Measurements from ENCODE around the gene REV3L.
A peak's percentile ranks its signal among the peaks of the same experiment; 100 is the strongest.

Gene REV3L

GRCh38 chr6:111417946-111418345 lies 65.1 kb downstream of the REV3L start:
- no peak for DNase-seq

- no peak for DNase-seq
Observed at GRCh38 chr6:111417181-111417585, 65.8 kb downstream of the REV3L start.

DNA sequence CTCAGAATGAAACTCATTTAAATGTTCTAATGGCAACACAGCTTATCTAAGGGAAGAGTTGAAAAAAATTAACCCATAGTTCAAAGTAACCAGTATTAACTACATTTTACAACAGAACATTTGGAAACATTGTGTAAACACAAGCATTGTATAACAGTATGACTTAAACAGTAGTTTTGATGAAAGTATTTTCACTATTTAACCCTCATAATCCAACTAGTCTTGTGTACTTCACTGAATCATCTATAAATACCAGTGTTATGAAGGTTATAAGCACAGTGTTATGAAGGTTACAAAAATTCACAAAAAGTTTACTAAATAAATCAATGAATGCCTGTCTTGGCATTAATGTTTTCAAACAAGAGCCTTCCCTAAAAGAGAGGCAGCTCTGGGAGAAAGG lies 66.5 kb downstream of the REV3L start:
- DNase-seq: no peak

DNA sequence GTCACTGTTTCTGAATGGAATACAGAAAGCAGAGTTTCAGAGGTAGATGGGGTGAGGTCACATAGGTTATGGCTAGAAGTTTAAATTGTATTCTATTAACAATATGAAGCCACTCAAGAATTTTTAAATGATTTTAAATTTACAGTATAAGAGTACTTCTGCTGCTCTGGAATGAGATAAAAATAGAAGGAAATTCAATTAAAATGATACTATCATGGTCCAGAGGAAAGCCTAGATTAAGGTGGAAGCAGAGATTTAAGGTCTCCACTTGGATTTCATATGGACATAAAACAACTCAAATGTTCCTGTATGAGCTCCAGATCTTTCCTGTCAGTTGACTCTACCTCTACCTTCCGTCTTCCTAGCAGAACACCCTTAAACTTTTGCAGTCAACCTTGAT lies 68.6 kb downstream of the REV3L start:
- no peak for DNase-seq

DNA sequence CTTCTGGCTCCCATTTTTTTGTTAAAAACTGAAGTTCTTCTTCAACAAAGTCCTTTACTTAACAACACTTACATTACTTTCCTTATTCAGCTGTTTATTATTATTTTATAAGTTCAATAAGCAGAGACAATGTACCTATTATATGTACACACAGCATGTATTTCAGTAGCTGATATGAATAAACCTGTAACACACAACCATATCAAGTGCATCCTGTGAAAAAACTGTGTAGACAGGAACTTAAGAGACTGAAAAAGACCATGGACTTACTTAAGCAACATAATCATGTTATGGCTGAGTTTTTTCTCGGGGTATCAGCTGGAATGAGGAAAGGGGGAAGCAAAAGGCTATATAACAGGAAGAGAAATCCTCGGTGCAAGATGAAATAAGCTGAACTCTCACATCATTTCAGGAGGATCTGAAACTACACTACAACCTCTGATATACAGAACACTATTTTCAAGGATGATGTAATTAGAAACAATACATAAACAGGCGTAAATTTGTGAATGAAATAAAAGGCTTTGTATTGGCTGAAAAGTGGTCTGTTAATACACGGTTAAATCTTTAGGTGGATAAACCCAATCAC lies 70.9 kb downstream of the REV3L start:
- no peak for DNase-seq

DNA sequence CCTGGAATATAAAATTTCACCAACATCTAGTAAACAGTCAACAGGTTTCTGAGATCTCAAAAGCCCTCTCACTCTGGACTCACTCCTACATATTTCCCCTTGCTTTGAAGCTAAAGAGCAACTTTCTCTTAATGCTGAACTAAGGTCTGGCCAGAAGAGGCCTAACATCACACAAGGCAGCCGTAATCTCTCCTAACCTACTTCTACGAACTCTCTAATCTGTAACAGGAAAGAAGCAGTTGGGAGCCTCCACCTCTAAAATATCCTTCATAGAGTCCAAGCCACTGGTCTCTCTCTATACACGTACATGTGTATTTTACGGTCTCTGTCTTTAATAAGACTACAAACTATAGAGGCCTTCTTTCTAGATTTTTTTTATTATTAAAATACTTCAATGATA lies 72.0 kb downstream of the REV3L start:
- no peak for DNase-seq

GRCh38 chr6:111410371-111410770 lies 72.6 kb downstream of the REV3L start:
- no peak for DNase-seq

GRCh38 chr6:111409430-111409829 lies 73.6 kb downstream of the REV3L start:
- peak; percentile 8 for DNase-seq

GRCh38 chr6:111407686-111408085 lies 75.3 kb downstream of the REV3L start:
- DNase-seq: no peak

DNA sequence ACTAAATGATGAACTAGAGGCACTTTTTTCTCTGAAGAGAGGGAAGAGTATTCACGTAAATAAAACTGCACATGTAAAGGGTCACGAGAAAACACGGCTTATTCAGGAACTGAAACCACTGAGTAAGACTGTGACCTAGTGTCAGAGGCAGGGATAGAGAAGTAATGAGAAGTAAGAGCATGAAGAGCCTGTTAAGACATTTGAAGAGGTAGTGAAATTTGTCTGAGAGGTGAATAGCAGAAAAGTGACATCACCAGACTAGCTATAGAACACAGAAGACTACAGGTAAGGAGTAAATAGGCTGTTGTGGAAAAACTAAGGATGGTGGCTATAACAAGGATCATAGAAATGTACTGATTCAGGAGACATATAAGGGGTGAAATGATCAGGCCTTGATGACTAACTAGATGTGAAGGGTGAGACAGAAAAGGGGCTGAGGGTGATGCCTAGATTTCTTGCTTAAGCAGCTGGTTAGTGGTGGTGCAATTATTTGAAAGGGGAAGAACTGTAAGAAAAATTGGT lies 76.8 kb downstream of the REV3L start:
- DNase-seq: peak; percentile 77

GRCh38 chr6:111403388-111403787 lies 79.6 kb downstream of the REV3L start:
- no peak for DNase-seq

DNA sequence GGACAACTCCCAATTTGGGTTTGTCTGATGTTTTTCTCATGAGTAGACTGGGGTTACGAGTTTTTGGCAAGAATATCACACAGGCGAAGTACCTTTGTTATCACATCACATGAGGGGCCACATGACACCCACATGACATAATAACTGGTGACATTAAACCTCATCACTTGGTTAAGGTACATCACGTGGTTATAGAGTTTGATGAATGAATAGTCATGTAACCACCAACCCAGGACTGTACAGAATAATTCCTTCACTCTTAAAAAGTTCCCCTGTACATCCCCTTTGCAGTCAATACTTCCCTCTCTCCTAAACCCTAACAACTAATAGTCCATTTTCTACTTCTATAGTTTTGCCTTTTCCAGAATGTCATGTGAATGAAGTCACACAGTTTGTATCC lies 83.4 kb downstream of the REV3L start:
- DNase-seq: no peak

DNA sequence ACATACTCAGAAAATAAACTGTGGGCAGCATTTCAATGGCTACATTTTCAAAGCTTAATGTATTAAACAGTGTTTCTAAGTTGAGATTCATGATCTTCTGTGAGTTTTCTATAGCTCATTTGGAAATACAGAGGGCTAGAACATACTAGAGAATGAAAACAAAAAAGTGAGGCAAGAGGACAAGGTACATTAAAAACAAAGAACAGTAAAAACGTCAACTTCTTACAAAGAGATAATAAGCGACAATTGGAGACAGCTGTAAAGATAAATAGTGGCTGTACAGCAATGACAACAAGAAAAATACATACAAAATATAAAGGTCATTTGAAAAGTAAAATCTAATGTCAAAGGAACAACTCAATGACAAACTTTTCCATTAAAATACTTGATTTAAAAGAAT lies 94.3 kb downstream of the REV3L start:
- DNase-seq: no peak

DNA sequence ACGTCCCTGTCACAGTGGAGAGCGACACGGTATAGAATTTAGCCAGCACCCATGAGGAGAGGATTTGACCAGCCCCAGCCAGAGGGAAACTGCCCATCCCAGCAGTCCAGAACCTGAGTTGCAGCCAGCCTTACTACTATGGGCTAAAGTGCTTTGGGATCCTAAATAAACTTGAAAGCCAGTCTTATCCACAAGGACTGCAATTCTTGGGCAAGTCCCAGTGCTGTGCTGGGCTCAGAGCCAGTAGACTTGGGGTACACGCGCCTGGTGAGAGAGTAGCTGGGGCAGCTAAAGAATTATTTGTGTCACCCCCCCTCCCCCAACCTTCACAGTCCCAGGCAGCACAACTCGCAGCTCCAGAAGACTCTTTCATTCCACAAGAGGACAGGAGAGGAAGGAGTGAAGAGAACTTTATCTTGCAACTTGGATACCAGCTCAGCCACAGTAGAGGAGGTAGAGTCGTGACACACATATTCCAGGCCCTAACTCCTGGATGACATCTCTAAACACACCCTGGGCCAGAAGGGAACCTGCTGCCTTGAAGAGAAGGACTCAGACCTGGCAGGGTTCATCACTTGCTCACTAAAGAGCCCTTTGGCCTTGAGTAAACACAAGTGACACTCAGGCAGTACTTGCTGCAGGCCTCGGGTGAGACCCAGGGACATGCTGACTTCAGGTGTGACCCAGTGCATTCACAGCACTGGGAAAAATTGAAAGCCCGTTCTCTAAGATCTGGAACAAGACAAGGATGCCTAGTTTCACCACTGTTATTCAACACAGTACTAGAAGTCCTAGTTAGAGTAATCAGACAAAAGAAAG lies 100.3 kb downstream of the REV3L start:
- no peak for DNase-seq

- no peak for DNase-seq
Observed at GRCh38 chr6:111381728-111382127, 101.3 kb downstream of the REV3L start.

DNA sequence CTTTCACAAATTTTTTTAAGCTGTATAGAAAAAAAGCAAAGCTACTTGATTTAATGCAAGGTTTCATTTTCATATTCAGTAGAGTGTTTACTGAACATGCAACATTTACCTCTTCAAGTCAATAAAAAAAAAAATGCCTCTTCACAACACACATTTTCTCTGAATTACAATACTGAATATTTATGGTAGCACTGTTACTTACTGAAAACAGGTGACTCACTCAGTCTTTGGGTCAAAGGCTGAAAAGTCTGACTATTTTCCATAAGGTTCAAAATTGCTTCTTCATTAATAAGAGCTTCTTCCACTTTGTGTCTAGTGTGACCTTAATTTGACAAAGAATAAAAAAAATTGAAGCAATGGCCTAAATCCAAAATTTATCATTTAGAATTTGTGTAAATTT lies 101.9 kb downstream of the REV3L start:
- DNase-seq: no peak

- DNase-seq: no peak
Observed at GRCh38 chr6:111379831-111380230, 103.2 kb downstream of the REV3L start.

GRCh38 chr6:111379302-111379701 lies 103.7 kb downstream of the REV3L start:
- no peak for DNase-seq

DNA sequence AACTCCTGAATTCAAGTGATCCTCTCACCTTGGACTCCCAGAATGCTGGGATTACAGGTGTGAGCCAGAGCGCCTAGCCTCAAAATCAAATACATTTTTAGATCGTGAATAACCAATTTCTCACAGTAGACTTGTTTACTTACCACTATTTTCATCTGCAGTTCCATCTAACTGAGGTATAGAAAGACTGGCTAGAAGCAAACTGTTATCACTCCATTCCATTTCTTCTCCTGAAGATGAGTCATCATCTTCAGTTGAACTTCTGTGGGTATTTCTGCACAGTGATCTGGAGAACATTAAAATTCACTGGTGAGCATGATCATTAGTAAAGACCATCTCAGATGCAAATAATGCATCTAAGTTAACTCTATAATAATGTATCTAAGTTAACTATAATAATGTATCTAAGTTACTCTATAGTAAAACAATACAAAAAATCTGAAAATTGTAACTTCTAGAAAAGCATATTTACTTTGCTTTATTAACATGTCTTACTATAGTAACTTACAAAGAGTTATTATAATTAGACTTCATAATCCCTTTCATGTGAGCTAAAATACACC lies 105.4 kb downstream of the REV3L start:
- DNase-seq: no peak

- peak; percentile 72 for DNase-seq
Observed at GRCh38 chr6:111367393-111368088, 115.5 kb downstream of the REV3L start.

- DNase-seq: no peak
Observed at GRCh38 chr6:111361648-111362047, 121.4 kb downstream of the REV3L start.

DNA sequence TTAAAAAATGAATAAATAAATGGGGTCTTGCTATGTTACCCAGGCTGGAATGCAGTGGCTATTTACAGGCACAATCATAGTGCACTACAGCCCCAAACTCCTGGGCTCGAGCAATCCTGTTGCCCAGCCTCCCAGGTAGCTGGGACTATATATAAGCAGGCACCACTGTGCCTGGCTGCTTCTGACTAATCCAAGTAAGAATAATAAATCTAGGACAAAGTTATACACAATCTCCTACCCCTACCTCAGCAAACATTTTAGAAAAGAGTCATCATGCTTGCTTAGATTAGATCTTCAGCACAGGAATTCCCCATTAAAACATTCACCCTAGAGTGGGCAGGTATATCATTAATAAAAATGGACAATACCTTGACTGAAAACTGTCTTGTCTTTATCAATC lies 124.6 kb downstream of the REV3L start:
- no peak for DNase-seq

- DNase-seq: no peak
Observed at GRCh38 chr6:111357705-111358104, 125.3 kb downstream of the REV3L start.

DNA sequence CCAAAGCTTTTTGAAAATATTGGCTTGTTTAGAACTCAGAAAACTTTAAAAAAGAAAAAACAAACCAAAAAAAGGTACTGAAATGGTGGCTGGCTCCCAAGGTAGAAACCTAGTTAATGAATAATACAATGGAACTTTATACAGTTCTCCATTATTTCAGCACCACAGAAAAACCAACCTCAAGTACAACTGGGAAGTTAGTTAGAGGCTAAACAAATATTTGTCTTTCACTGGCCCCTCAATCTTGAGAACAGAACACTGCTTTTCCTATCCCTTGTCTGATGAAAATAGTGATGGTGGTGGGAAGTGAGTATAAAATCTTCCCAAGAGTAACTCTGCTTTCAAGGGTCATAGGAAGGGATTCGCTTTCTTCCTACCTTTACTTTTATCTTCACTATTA lies 126.5 kb downstream of the REV3L start:
- no peak for DNase-seq
